ENCODE measurements around the gene MED28. TPM values are rescaled to one million over a fixed set of nuclear protein-coding genes. Genes with fewer than 3 reads are reported as not detected.
A peak's percentile ranks its signal among the peaks of the same experiment; 100 is the strongest.

The MED28 gene
- total RNA-seq, 1 donor from 2014 or later, result 46.6 TPM

- Mint-ChIP-seq H3K9me3 (no peaks in the 10 kb centered on the region), H3K4me3 (no peak overlapping the region), H3K27ac (no peak overlapping the region), H3K27me3 (ENCODE audit: insufficient read depth) (no peaks in the 10 kb centered on the region), H3K4me1 (ENCODE audit: low read depth) (peaks cover 7% of the 10 kb centered on the region), H3K36me3 (ENCODE audit: low read depth) (peaks cover 57% of the 10 kb centered on the region)
- intact Hi-C loops (cut with micrococcal nuclease), result no loop called here
- no peak for DNase-seq (ENCODE audit: low spot score)
Observed at GRCh38 chr4:17624821-17625220, 10.4 kb downstream of the MED28 start.

GRCh38 chr4:17630228-17630627, 15.8 kb downstream of the MED28 start:
- DNase-seq (ENCODE audit: low spot score), result no peak
- no peak overlapping the region for H3K27ac Mint-ChIP-seq
- H3K27me3 Mint-ChIP-seq (ENCODE audit: insufficient read depth), result no peaks in the 10 kb centered on the region
- peaks cover 57% of the 10 kb centered on the region for H3K36me3 Mint-ChIP-seq (ENCODE audit: low read depth)
- H3K9me3 Mint-ChIP-seq, result no peaks in the 10 kb centered on the region
- intact Hi-C loops (cut with micrococcal nuclease), result no loop called here
- no peak overlapping the region for H3K4me3 Mint-ChIP-seq
- H3K4me1 Mint-ChIP-seq (ENCODE audit: low read depth), result no peaks in the 10 kb centered on the region

GRCh38 chr4:17633600-17633999, 19.2 kb downstream of the MED28 start:
- Mint-ChIP-seq H3K9me3 (no peaks in the 10 kb centered on the region), H3K36me3 (ENCODE audit: low read depth) (peaks cover 40% of the 10 kb centered on the region), H3K27me3 (ENCODE audit: insufficient read depth) (no peaks in the 10 kb centered on the region), H3K4me1 (ENCODE audit: low read depth) (no peaks in the 10 kb centered on the region), H3K4me3 (no peak overlapping the region), H3K27ac (no peak overlapping the region)
- intact Hi-C loops (cut with micrococcal nuclease), result no loop called here
- no peak for DNase-seq (ENCODE audit: low spot score)

- no peaks in the 10 kb centered on the region for H3K9me3 Mint-ChIP-seq
- H3K27ac Mint-ChIP-seq, result peak overlapping the region; percentile 67
- H3K36me3 Mint-ChIP-seq (ENCODE audit: low read depth), result peaks cover 31% of the 10 kb centered on the region
- no peaks in the 10 kb centered on the region for H3K4me1 Mint-ChIP-seq (ENCODE audit: low read depth)
- no peaks in the 10 kb centered on the region for H3K27me3 Mint-ChIP-seq (ENCODE audit: insufficient read depth)
- intact Hi-C loops (cut with micrococcal nuclease), result loop anchor here (5.0 kb wide), 1 partner anchor 957 kb away; no protein-coding TSS in a partner anchor
- no peak overlapping the region for H3K4me3 Mint-ChIP-seq
- DNase-seq (ENCODE audit: low spot score), result no peak
Observed at GRCh38 chr4:17635056-17635455, 20.6 kb downstream of the MED28 start.

- no peaks in the 10 kb centered on the region for H3K27me3 Mint-ChIP-seq (ENCODE audit: insufficient read depth)
- no peaks in the 10 kb centered on the region for H3K9me3 Mint-ChIP-seq
- no peak for DNase-seq (ENCODE audit: low spot score)
- H3K36me3 Mint-ChIP-seq (ENCODE audit: low read depth), result peaks cover 22% of the 10 kb centered on the region
- no peaks in the 10 kb centered on the region for H3K4me1 Mint-ChIP-seq (ENCODE audit: low read depth)
- intact Hi-C loops (cut with micrococcal nuclease), result loop anchor here (1.0 to 5.0 kb wide), 5 partner anchors 22 to 956 kb away; partner anchors contain the start of genes LAP3 and MED28
- H3K27ac Mint-ChIP-seq, result no peak overlapping the region
- H3K4me3 Mint-ChIP-seq, result no peak overlapping the region
Observed at GRCh38 chr4:17636341-17636695, 21.9 kb downstream of the MED28 start.

GRCh38 chr4:17636696-17637622, 22.5 kb downstream of the MED28 start:
- DNase-seq (ENCODE audit: low spot score), result peak; percentile 48
- no peaks in the 10 kb centered on the region for H3K27me3 Mint-ChIP-seq (ENCODE audit: insufficient read depth)
- intact Hi-C loops (cut with micrococcal nuclease), result loop anchor here (1.0 to 5.0 kb wide), 5 partner anchors 22 to 955 kb away; partner anchors contain the start of genes LAP3 and MED28
- H3K9me3 Mint-ChIP-seq, result no peaks in the 10 kb centered on the region
- peaks cover 19% of the 10 kb centered on the region for H3K36me3 Mint-ChIP-seq (ENCODE audit: low read depth)
- no peak overlapping the region for H3K27ac Mint-ChIP-seq
- H3K4me1 Mint-ChIP-seq (ENCODE audit: low read depth), result no peaks in the 10 kb centered on the region
- no peak overlapping the region for H3K4me3 Mint-ChIP-seq

GRCh38 chr4:17639136-17639535, 24.7 kb downstream of the MED28 start:
- H3K27ac Mint-ChIP-seq, result no peak overlapping the region
- no peak for DNase-seq (ENCODE audit: low spot score)
- intact Hi-C loops (cut with micrococcal nuclease), result loop anchor here (5.0 kb wide), 1 partner anchor 953 kb away; no protein-coding TSS in a partner anchor
- no peak overlapping the region for H3K4me3 Mint-ChIP-seq
- no peaks in the 10 kb centered on the region for H3K9me3 Mint-ChIP-seq
- H3K4me1 Mint-ChIP-seq (ENCODE audit: low read depth), result no peaks in the 10 kb centered on the region
- no peaks in the 10 kb centered on the region for H3K27me3 Mint-ChIP-seq (ENCODE audit: insufficient read depth)
- H3K36me3 Mint-ChIP-seq (ENCODE audit: low read depth), result peaks cover 11% of the 10 kb centered on the region

GRCh38 chr4:17642398-17642783, 27.9 kb downstream of the MED28 start:
- Mint-ChIP-seq H3K4me3 (no peak overlapping the region), H3K27ac (no peak overlapping the region), H3K27me3 (ENCODE audit: insufficient read depth) (no peaks in the 10 kb centered on the region), H3K9me3 (no peaks in the 10 kb centered on the region), H3K4me1 (ENCODE audit: low read depth) (no peaks in the 10 kb centered on the region), H3K36me3 (ENCODE audit: low read depth) (peaks cover 2% of the 10 kb centered on the region)
- intact Hi-C loops (cut with micrococcal nuclease), result no loop called here
- DNase-seq (ENCODE audit: low spot score), result no peak

GRCh38 chr4:17646693-17647092, 32.3 kb downstream of the MED28 start:
- H3K27ac Mint-ChIP-seq, result no peak overlapping the region
- H3K36me3 Mint-ChIP-seq (ENCODE audit: low read depth), result peaks cover 2% of the 10 kb centered on the region
- DNase-seq (ENCODE audit: low spot score), result no peak
- intact Hi-C loops (cut with micrococcal nuclease), result no loop called here
- H3K4me1 Mint-ChIP-seq (ENCODE audit: low read depth), result no peaks in the 10 kb centered on the region
- no peaks in the 10 kb centered on the region for H3K9me3 Mint-ChIP-seq
- H3K27me3 Mint-ChIP-seq (ENCODE audit: insufficient read depth), result peaks cover 3% of the 10 kb centered on the region
- H3K4me3 Mint-ChIP-seq, result no peak overlapping the region

GRCh38 chr4:17647176-17647806, 32.9 kb downstream of the MED28 start:
- peaks cover 2% of the 10 kb centered on the region for H3K36me3 Mint-ChIP-seq (ENCODE audit: low read depth)
- H3K27ac Mint-ChIP-seq, result no peak overlapping the region
- peaks cover 3% of the 10 kb centered on the region for H3K27me3 Mint-ChIP-seq (ENCODE audit: insufficient read depth)
- no peaks in the 10 kb centered on the region for H3K4me1 Mint-ChIP-seq (ENCODE audit: low read depth)
- DNase-seq (ENCODE audit: low spot score), result no peak
- H3K9me3 Mint-ChIP-seq, result no peaks in the 10 kb centered on the region
- intact Hi-C loops (cut with micrococcal nuclease), result no loop called here
- no peak overlapping the region for H3K4me3 Mint-ChIP-seq

GRCh38 chr4:17647927-17648326, 33.5 kb downstream of the MED28 start:
- no peaks in the 10 kb centered on the region for H3K9me3 Mint-ChIP-seq
- no peak overlapping the region for H3K27ac Mint-ChIP-seq
- no peak overlapping the region for H3K4me3 Mint-ChIP-seq
- H3K4me1 Mint-ChIP-seq (ENCODE audit: low read depth), result no peaks in the 10 kb centered on the region
- H3K27me3 Mint-ChIP-seq (ENCODE audit: insufficient read depth), result peaks cover 3% of the 10 kb centered on the region
- H3K36me3 Mint-ChIP-seq (ENCODE audit: low read depth), result no peaks in the 10 kb centered on the region
- intact Hi-C loops (cut with micrococcal nuclease), result no loop called here
- DNase-seq (ENCODE audit: low spot score), result no peak

- intact Hi-C loops (cut with micrococcal nuclease), result no loop called here
- H3K4me1 Mint-ChIP-seq (ENCODE audit: low read depth), result no peaks in the 10 kb centered on the region
- H3K4me3 Mint-ChIP-seq, result no peak overlapping the region
- H3K27me3 Mint-ChIP-seq (ENCODE audit: insufficient read depth), result peaks cover 3% of the 10 kb centered on the region
- no peak overlapping the region for H3K27ac Mint-ChIP-seq
- H3K9me3 Mint-ChIP-seq, result no peaks in the 10 kb centered on the region
- DNase-seq (ENCODE audit: low spot score), result no peak
- H3K36me3 Mint-ChIP-seq (ENCODE audit: low read depth), result no peaks in the 10 kb centered on the region
Observed at GRCh38 chr4:17650406-17650805, 36.0 kb downstream of the MED28 start.

- no peak overlapping the region for H3K27ac Mint-ChIP-seq
- intact Hi-C loops (cut with micrococcal nuclease), result no loop called here
- H3K9me3 Mint-ChIP-seq, result no peaks in the 10 kb centered on the region
- H3K27me3 Mint-ChIP-seq (ENCODE audit: insufficient read depth), result peaks cover 3% of the 10 kb centered on the region
- H3K36me3 Mint-ChIP-seq (ENCODE audit: low read depth), result no peaks in the 10 kb centered on the region
- H3K4me3 Mint-ChIP-seq, result no peak overlapping the region
- no peak for DNase-seq (ENCODE audit: low spot score)
- H3K4me1 Mint-ChIP-seq (ENCODE audit: low read depth), result no peaks in the 10 kb centered on the region
Observed at GRCh38 chr4:17654701-17655100, 40.3 kb downstream of the MED28 start.

Measured in activated T-helper 1 cell treated with anti-CD3 and anti-CD28 coated beads, Interleukin-12 subunit alpha, Interleukin-12 subunit beta, Interleukin-2, Interleukin-4 antibody, amounts not matched to agents 30 ng/mL and 10 ng/mL and 1 ng/mL, durations not matched to agents 14 hours and 24 hours and 36 hours (primary cell).